ENCODE measurements around the gene EP400. TPM values are rescaled to one million over a fixed set of nuclear protein-coding genes. Genes with fewer than 3 reads are reported as not detected.

The EP400 gene
- total and polyA plus RNA-seq, 2 of the 8 experiments (the other 6 are each of a cell fraction or from before 2014, with no cell fraction given) = 13.1 to 69.7 TPM

GRCh38 chr12:131928711-131929580 lies 20.8 kb upstream of the EP400 start, which contains the start of gene PUS1:
Gene PUS1 (plus strand): TSS chr12:131929276. CDS start chr12:131929723, 447 bp downstream.
- Histone ChIP-seq H3K4me3 (ENCODE audit: extremely low read depth in 1 of 4, insufficient read depth in 2 of 4, low read depth in 3 of 4, low read length in 4 of 4) (peak within 1 kb of the TSS; percentile 50 to 85 (median 74)), H4K91ac (replicated peaks; ENCODE audit: insufficient read length, low read length) (peak within 1 kb of the TSS; percentile 47), H3K9ac (replicated peaks in 1 of 4; ENCODE audit: extremely low read depth in 1 of 4, low read depth in 3 of 4, low read length in 3 of 4) (peak within 1 kb of the TSS; percentile 74 to 79 (median 76)), H2BK20ac (ENCODE audit: low read length) (no peak within 1 kb of the TSS), H3K79me1 (ENCODE audit: low read depth, low read length) (peaks cover 8% of the 10 kb centered on the region), H3K79me2 (ENCODE audit: control insufficient read depth in 1 of 2, insufficient read depth in 2 of 2, low read length in 2 of 2) (peaks cover 0 to 16% of the 10 kb centered on the region in 2 experiments; a peak in 3 of 4 replicates), H3K18ac (ENCODE audit: extremely low read depth, low read length) (peak within 1 kb of the TSS; percentile 83), H3K4me2 (ENCODE audit: insufficient read depth in 1 of 2, low read depth in 2 of 2, low read length in 2 of 2) (peak within 1 kb of the TSS; percentile 91 to 99), H3K56ac (replicated peaks; ENCODE audit: insufficient read length, low read depth, low read length) (no peak within 1 kb of the TSS), H2AK5ac (ENCODE audit: low read depth, low read length) (no peak within 1 kb of the TSS), H3K4ac (replicated peaks; ENCODE audit: insufficient read length, low read depth, low read length) (peak within 1 kb of the TSS; percentile 85), H3K14ac (ENCODE audit: insufficient read length) (no peak within 1 kb of the TSS), H3K23me2 (ENCODE audit: low read depth, low read length) (peaks cover 6% of the 10 kb centered on the region; the same call in 1 of the 2 replicates), H4K5ac (ENCODE audit: insufficient read length, low read depth, low read length) (peak within 1 kb of the TSS; percentile 92), H4K8ac (ENCODE audit: extremely low read depth, insufficient read depth, low read length) (peak within 1 kb of the TSS; percentile 98), H2BK12ac (ENCODE audit: low read depth, low read length) (0 out of 2 replicates have a peak within 1 kb of the TSS, but pooled peaks have one; percentile 5), H2AFZ (ENCODE audit: low read length) (no peak within 1 kb of the TSS), H2BK5ac (ENCODE audit: low read depth, low read length) (peak within 1 kb of the TSS; percentile 71; the same call in 1 of the 2 replicates), H2BK15ac (ENCODE audit: low read length) (no peak within 1 kb of the TSS), H3K27me3 (replicated peaks in 1 of 4; ENCODE audit: control insufficient read depth in 3 of 4, extremely low read depth in 1 of 4, insufficient read depth in 3 of 4, low read length in 3 of 4) (no peaks in the 10 kb centered on the region), H3K27ac (ENCODE audit: low read depth, low read length) (peak within 1 kb of the TSS; percentile 16; the same call in 1 of the 2 replicates), H3K9me3 (ENCODE audit: insufficient read depth in 2 of 2, low read depth in 1 of 2, low read length in 1 of 2) (no peaks in the 10 kb centered on the region; a peak in 1 of 4 replicates), H2BK120ac (replicated peaks; ENCODE audit: low read depth, low read length) (no peak within 1 kb of the TSS), H3K36me3 (ENCODE audit: control insufficient read depth in 2 of 4, insufficient read depth in 4 of 4, low read length in 3 of 4) (peaks cover 18 to 33% (median 22%) of the 10 kb centered on the region in 4 experiments), H3K23ac (ENCODE audit: insufficient read length) (no peak within 1 kb of the TSS), H4K20me1 (replicated peaks in 1 of 2; ENCODE audit: control insufficient read depth in 1 of 2, insufficient read depth in 2 of 2, low read length in 2 of 2) (peaks cover 3 to 10% of the 10 kb centered on the region in 2 experiments), H3K4me1 (replicated peaks in 1 of 4; ENCODE audit: control insufficient read depth in 3 of 4, insufficient read depth in 4 of 4, low read length in 3 of 4) (peaks cover 0 to 7% (median 2%) of the 10 kb centered on the region in 4 experiments; a peak in 2 of 7 replicates)
- DNase-seq (ENCODE audit: low read depth in 1 of 2, low spot score in 2 of 2) (peak; percentile 79 to 93), FAIRE-seq (no peak)
- 1% methylated on average over 44 of the region's 84 CpGs; no CpG with 5 or more reads in 1 of the 2 experiments for WGBS, 2 experiments (ENCODE audit: extremely low coverage in 1 of 2, insufficient coverage in 1 of 2, insufficient read length in 1 of 2, insufficient replicate concordance in 2 of 2, low coverage in 1 of 2, low lambda C conversion rate in 2 of 2, missing lambda C conversion rate in 1 of 2)
- ChIA-PET POLR2A (ENCODE audit: partially characterized antibody) (interaction anchor here (0.6 to 5.2 kb wide), 27 partner anchors 10 to 781 kb away, joined by 3 to 33 read pairs (median 5); partner anchors contain the start of gene EP400), CTCF (ENCODE audit: partially characterized antibody) (interaction anchor here (1.0 to 1.9 kb wide), 2 partner anchors 12 to 73 kb away, joined by 3 to 6 read pairs; no protein-coding TSS in a partner anchor)
- TF ChIP-seq SUZ12 (IDR thresholded peaks at IDR 0.05; ENCODE audit: low read length) = no peak
- no peak for TF ChIP-seq NRF1 (IDR thresholded peaks at IDR 0.05; ENCODE audit: low read depth, low read length)
- TF ChIP-seq SP2 (IDR thresholded peaks at IDR 0.05; ENCODE audit: low read length) = no peak
- TF ChIP-seq CREB1 (IDR thresholded peaks at IDR 0.05) = peak; percentile 54; the same call in 1 of the 2 replicates
- TF ChIP-seq SP4 (IDR thresholded peaks at IDR 0.05; ENCODE audit: low read length) = no peak
- peak; percentile 99 for TF ChIP-seq MAX (IDR thresholded peaks at IDR 0.05)
- TF ChIP-seq USF2 (IDR thresholded peaks at IDR 0.05; ENCODE audit: low read length) = peak; percentile 79
- no peak for TF ChIP-seq FOSL1 (IDR thresholded peaks at IDR 0.05; ENCODE audit: insufficient read depth, low read depth, low read length)
- TF ChIP-seq BRCA1 (IDR thresholded peaks at IDR 0.05; ENCODE audit: low read depth, low read length) = no peak

All from H1 (cell line).